Trophoblast cell (in vitro differentiated cells and primary cell): ENCODE measurements around the gene CD7.

ENCODE experiments used
- DNase-seq, 2 donors: peaks; one replicate each; pipeline ENCODE4 v3.0.0-alpha.2; 2016
- H2AFZ ChIP-seq: 2 replicates; pipeline ENCODE4 v1.6.1; 2013; ENCODE audit warnings: low read length, moderate library complexity, mild to moderate bottlenecking; ENCODE audit not compliant: insufficient read depth, poor library complexity
- H2AK5ac ChIP-seq: 2 replicates; pipeline ENCODE4 v1.6.1; 2013; ENCODE audit warnings: mild to moderate bottlenecking, low read length
- H2BK120ac ChIP-seq: 2 replicates; pipeline ENCODE4 v1.6.1; 2013; ENCODE audit warnings: low read length, mild to moderate bottlenecking, moderate library complexity; ENCODE audit not compliant: insufficient read depth, poor library complexity
- H2BK12ac ChIP-seq: 2 replicates; pipeline ENCODE4 v1.6.1; 2013; ENCODE audit warnings: mild to moderate bottlenecking, low read length, moderate library complexity
- H2BK5ac ChIP-seq: 2 replicates; pipeline ENCODE4 v1.6.1; 2013; ENCODE audit warnings: low read length, low read depth, moderate library complexity, mild to moderate bottlenecking; ENCODE audit not compliant: poor library complexity
- H3K14ac ChIP-seq: 2 replicates; pipeline ENCODE4 v1.6.1; 2013; ENCODE audit warnings: mild to moderate bottlenecking, low read length
- H3K18ac ChIP-seq: 2 replicates; pipeline ENCODE4 v1.6.1; 2013; ENCODE audit warnings: mild to moderate bottlenecking, low read length
- H3K23ac ChIP-seq: 2 replicates; pipeline ENCODE4 v1.6.1; 2013; ENCODE audit warnings: low read length
- H3K27ac ChIP-seq: 2 replicates; pipeline ENCODE4 v1.5.1; 2013; ENCODE audit warnings: low read depth, mild to moderate bottlenecking, inconsistent platforms, low read length, moderate library complexity
- H3K27me3 ChIP-seq: 2 replicates; pipeline ENCODE4 v1.6.1; 2013; ENCODE audit warnings: inconsistent platforms, mild to moderate bottlenecking, low read length, moderate library complexity; ENCODE audit not compliant: insufficient read depth
- H3K36me3 ChIP-seq, 2 experiments: 1 replicate in 1 of 2; 2 replicates in 1 of 2; pipeline ENCODE4 v1.6.1; 2013; ENCODE audit warnings: low read length in 2 of 2, mild to moderate bottlenecking in 2 of 2, moderate library complexity in 1 of 2; ENCODE audit not compliant: insufficient read depth in 2 of 2, control insufficient read depth in 1 of 2
- H3K4ac ChIP-seq: 2 replicates; pipeline ENCODE4 v1.6.1; 2013; ENCODE audit warnings: low read depth, mild to moderate bottlenecking, low read length, moderate library complexity
- H3K4me1 ChIP-seq, 2 experiments: 1 replicate in 1 of 2; 2 replicates in 1 of 2; pipeline ENCODE4 v1.6.1; 2013; ENCODE audit warnings: low read length in 2 of 2, mild to moderate bottlenecking in 2 of 2, moderate library complexity in 1 of 2; ENCODE audit not compliant: insufficient read depth in 2 of 2, control insufficient read depth in 1 of 2
- H3K4me2 ChIP-seq: 2 replicates; pipeline ENCODE4 v1.6.1; 2013; ENCODE audit warnings: inconsistent platforms, mild to moderate bottlenecking, low read length, moderate library complexity
- H3K4me3 ChIP-seq: 2 replicates; pipeline ENCODE4 v1.5.1; 2013; ENCODE audit warnings: mild to moderate bottlenecking, low read depth, low read length, inconsistent platforms
- H3K79me1 ChIP-seq: one replicate; pipeline ENCODE4 v1.6.1; 2013; ENCODE audit warnings: low read length
- H3K79me2 ChIP-seq: 2 replicates; pipeline ENCODE4 v1.6.1; 2013; ENCODE audit warnings: low read length, mild to moderate bottlenecking; ENCODE audit not compliant: control insufficient read depth, insufficient read depth, poor library complexity
- H3K9ac ChIP-seq: 2 replicates; pipeline ENCODE4 v1.6.1; 2013; ENCODE audit warnings: mild to moderate bottlenecking, low read length
- H3K9me3 ChIP-seq: 2 replicates; pipeline ENCODE4 v1.6.1; 2013; ENCODE audit warnings: low read depth, mild to moderate bottlenecking, control low read depth, inconsistent platforms, low read length; ENCODE audit not compliant: insufficient read depth
- H4K12ac ChIP-seq: 2 replicates; pipeline ENCODE4 v1.6.1; 2013; ENCODE audit warnings: low read depth, mild to moderate bottlenecking, low read length, moderate library complexity
- H4K8ac ChIP-seq: 2 replicates; pipeline ENCODE4 v1.6.1; 2013; ENCODE audit warnings: low read depth, mild to moderate bottlenecking, low read length, moderate library complexity
- H4K91ac ChIP-seq: one replicate; pipeline ENCODE4 v1.6.1; 2013; ENCODE audit warnings: low read depth, mild to moderate bottlenecking, low read length, moderate library complexity
- WGBS: extraction: QIAGEN DNeasy Blood & Tissue Kit; methylation state at CpG from one replicate; pipeline ENCODE4 v1.1.7; 2013; ENCODE audit warnings: missing lambda C conversion rate; ENCODE audit not compliant: insufficient read length, insufficient coverage; ENCODE audit errors: extremely low coverage; 5-methylcytosine and 5-hydroxymethylcytosine counted together

CD7 gene

GRCh38 chr17:82301300-82301915 lies 16.0 kb downstream of the CD7 start:
- no peak overlapping the region for H3K9ac ChIP-seq
- peaks cover 0 to 2% of the 10 kb centered on the region in 2 experiments for H3K4me1 ChIP-seq
- H3K23ac ChIP-seq: no peak overlapping the region
- H3K27ac ChIP-seq: no peak overlapping the region
- no peaks in the 10 kb centered on the region for H3K79me2 ChIP-seq
- no peak overlapping the region for H3K18ac ChIP-seq
- H3K79me1 ChIP-seq: no peaks in the 10 kb centered on the region
- H2BK120ac ChIP-seq: no peak overlapping the region
- H3K4me2 ChIP-seq: no peak overlapping the region
- H3K4me3 ChIP-seq: no peak overlapping the region
- no peaks in the 10 kb centered on the region for H3K36me3 ChIP-seq
- no peak overlapping the region for H3K14ac ChIP-seq
- H4K91ac ChIP-seq: no peak overlapping the region
- H3K4ac ChIP-seq: no peak overlapping the region
- no CpG with 5 or more reads among the region's 12 CpGs for WGBS
- no peak overlapping the region for H2BK5ac ChIP-seq
- H3K9me3 ChIP-seq: no peaks in the 10 kb centered on the region
- H3K27me3 ChIP-seq: no peaks in the 10 kb centered on the region
- DNase-seq: no peak
- no peak overlapping the region for H2AFZ ChIP-seq
- H2BK12ac ChIP-seq: no peak overlapping the region
- H2AK5ac ChIP-seq: no peak overlapping the region
- H4K12ac ChIP-seq: no peak overlapping the region
- no peak overlapping the region for H4K8ac ChIP-seq

- H2AFZ ChIP-seq: no peak overlapping the region
- H3K36me3 ChIP-seq: no peaks in the 10 kb centered on the region
- no peak overlapping the region for H2BK12ac ChIP-seq
- no peak overlapping the region for H3K27ac ChIP-seq
- no peak overlapping the region for H3K9ac ChIP-seq
- no CpG with 5 or more reads among the region's 21 CpGs for WGBS
- no peak overlapping the region for H3K4me2 ChIP-seq
- H3K4me1 ChIP-seq: peaks cover 0 to 2% of the 10 kb centered on the region in 2 experiments
- H2BK5ac ChIP-seq: no peak overlapping the region
- no peak overlapping the region for H3K4me3 ChIP-seq
- no peaks in the 10 kb centered on the region for H3K79me2 ChIP-seq
- no peak overlapping the region for H2AK5ac ChIP-seq
- H3K79me1 ChIP-seq: no peaks in the 10 kb centered on the region
- H4K8ac ChIP-seq: no peak overlapping the region
- H3K23ac ChIP-seq: no peak overlapping the region
- H3K14ac ChIP-seq: no peak overlapping the region
- no peak overlapping the region for H3K4ac ChIP-seq
- peak; percentile 30 to 56 for DNase-seq
- no peak overlapping the region for H4K12ac ChIP-seq
- H4K91ac ChIP-seq: no peak overlapping the region
- H3K18ac ChIP-seq: no peak overlapping the region
- no peak overlapping the region for H2BK120ac ChIP-seq
- H3K27me3 ChIP-seq: no peaks in the 10 kb centered on the region
- H3K9me3 ChIP-seq: no peaks in the 10 kb centered on the region
These were observed 16.6 kb downstream of the CD7 start for GRCh38 chr17:82300707-82301270.

GRCh38 chr17:82300228-82300627 lies 17.2 kb downstream of the CD7 start:
- no peak overlapping the region for H4K91ac ChIP-seq
- no peak overlapping the region for H3K18ac ChIP-seq
- no peak overlapping the region for H3K9ac ChIP-seq
- H3K4me3 ChIP-seq: no peak overlapping the region
- no peaks in the 10 kb centered on the region for H3K27me3 ChIP-seq
- no peak overlapping the region for H3K4ac ChIP-seq
- no peak overlapping the region for H4K8ac ChIP-seq
- no peak overlapping the region for H3K4me2 ChIP-seq
- H3K79me2 ChIP-seq: no peaks in the 10 kb centered on the region
- H3K36me3 ChIP-seq: no peaks in the 10 kb centered on the region
- peaks cover 0 to 2% of the 10 kb centered on the region in 2 experiments for H3K4me1 ChIP-seq
- H2BK12ac ChIP-seq: no peak overlapping the region
- no peak overlapping the region for H2AFZ ChIP-seq
- no peak overlapping the region for H2BK5ac ChIP-seq
- no peaks in the 10 kb centered on the region for H3K9me3 ChIP-seq
- no peak overlapping the region for H3K27ac ChIP-seq
- no peak for DNase-seq
- no peak overlapping the region for H2BK120ac ChIP-seq
- H3K14ac ChIP-seq: no peak overlapping the region
- H3K23ac ChIP-seq: no peak overlapping the region
- no peaks in the 10 kb centered on the region for H3K79me1 ChIP-seq
- H2AK5ac ChIP-seq: no peak overlapping the region
- no peak overlapping the region for H4K12ac ChIP-seq
- no CpG with 5 or more reads among the region's 13 CpGs for WGBS

- H3K9ac ChIP-seq: no peak overlapping the region
- no peaks in the 10 kb centered on the region for H3K9me3 ChIP-seq
- no peak overlapping the region for H3K23ac ChIP-seq
- no peak overlapping the region for H3K18ac ChIP-seq
- no peaks in the 10 kb centered on the region for H3K36me3 ChIP-seq
- no peak overlapping the region for H2BK120ac ChIP-seq
- no peak for DNase-seq
- WGBS: no CpG with 5 or more reads among the region's 10 CpGs
- H3K4me3 ChIP-seq: no peak overlapping the region
- H3K27me3 ChIP-seq: no peaks in the 10 kb centered on the region
- H3K4me1 ChIP-seq: no peaks in the 10 kb centered on the region
- no peak overlapping the region for H2BK12ac ChIP-seq
- no peak overlapping the region for H3K14ac ChIP-seq
- no peak overlapping the region for H4K91ac ChIP-seq
- H2BK5ac ChIP-seq: no peak overlapping the region
- H3K4ac ChIP-seq: no peak overlapping the region
- no peak overlapping the region for H4K8ac ChIP-seq
- H3K79me1 ChIP-seq: no peaks in the 10 kb centered on the region
- H2AK5ac ChIP-seq: no peak overlapping the region
- H3K4me2 ChIP-seq: no peak overlapping the region
- no peaks in the 10 kb centered on the region for H3K79me2 ChIP-seq
- no peak overlapping the region for H4K12ac ChIP-seq
- no peak overlapping the region for H2AFZ ChIP-seq
- H3K27ac ChIP-seq: no peak overlapping the region
These were observed 18.0 kb downstream of the CD7 start for GRCh38 chr17:82299452-82299851.
